Stimulated activated memory B cell treated with anti-CD40 and anti-IgM and Interleukin-4, amounts not matched to agents 10 μg/mL and 1 μg/mL and 100 μg/mL, for 72 hours (primary cell): Measurements from ENCODE around the gene RBMY1A1.
"Not testable (repeated sequence)": the region's sequence is repeated elsewhere in the genome, so short reads cannot be mapped to it uniquely, and the experiment has no call there.

Experiments
- ATAC-seq: fragments of 150-1000 bp; cut with Tn5 transposase; 2 replicates; pipeline ENCODE4 v1.10.0; 2021
- H3K27ac Mint-ChIP-seq: one replicate; pipeline ENCODE4 v1.8.0; 2022; ENCODE audit warnings: mild to moderate bottlenecking, mixed read lengths
- H3K27me3 Mint-ChIP-seq: one replicate; pipeline ENCODE4 v1.8.0; 2022; ENCODE audit warnings: mixed read lengths
- H3K36me3 Mint-ChIP-seq: one replicate; pipeline ENCODE4 v1.8.0; 2022; ENCODE audit warnings: mixed read lengths
- H3K4me1 Mint-ChIP-seq: one replicate; pipeline ENCODE4 v1.8.0; 2022; ENCODE audit warnings: mixed read lengths
- H3K4me3 Mint-ChIP-seq: one replicate; pipeline ENCODE4 v1.8.0; 2022; ENCODE audit warnings: mild to moderate bottlenecking, moderate library complexity, mixed read lengths
- H3K9me3 Mint-ChIP-seq: one replicate; pipeline ENCODE4 v1.8.0; 2022; ENCODE audit warnings: mixed read lengths

The RBMY1A1 gene

DNA sequence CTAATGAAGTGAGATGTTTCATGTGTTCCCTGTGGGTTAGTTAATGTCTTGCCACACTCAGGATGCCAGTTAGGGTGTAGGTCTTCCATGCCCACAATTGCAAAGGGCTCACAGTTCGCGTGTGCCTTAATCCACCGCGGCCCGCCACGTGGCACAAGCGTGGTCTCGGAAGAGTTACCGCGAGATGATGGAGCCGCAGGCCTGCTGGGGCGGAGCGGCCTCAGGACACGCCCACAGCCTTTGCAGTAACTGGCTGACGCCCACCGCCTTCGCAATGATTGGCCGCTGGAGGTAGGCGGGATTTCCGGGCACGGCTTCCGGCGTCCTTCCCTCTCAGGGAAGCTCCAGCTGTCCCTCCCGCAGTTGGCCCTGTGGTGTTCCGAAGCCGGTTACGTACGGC is at the start of gene RBMY1A1:
Gene RBMY1A1, plus strand, starts transcription at position 301 of the 400 bp plus-strand sequence. CDS start 2,013 bp downstream, outside the sequence.
- H3K27me3 Mint-ChIP-seq, H3K27ac Mint-ChIP-seq, H3K4me3 Mint-ChIP-seq, H3K9me3 Mint-ChIP-seq, ATAC-seq, H3K36me3 Mint-ChIP-seq, H3K4me1 Mint-ChIP-seq: not testable (repeated sequence)

- H3K36me3 Mint-ChIP-seq, H3K4me3 Mint-ChIP-seq, H3K27me3 Mint-ChIP-seq, H3K9me3 Mint-ChIP-seq, H3K27ac Mint-ChIP-seq, ATAC-seq, H3K4me1 Mint-ChIP-seq: not testable (repeated sequence)
These were observed 23.6 kb upstream of the RBMY1A1 start, which contains the start of gene RBMY1B for GRCh38 chrY:21511038-21511437. Gene RBMY1B (plus strand): TSS chrY:21511338. CDS start chrY:21513351, 2,013 bp downstream.

DNA sequence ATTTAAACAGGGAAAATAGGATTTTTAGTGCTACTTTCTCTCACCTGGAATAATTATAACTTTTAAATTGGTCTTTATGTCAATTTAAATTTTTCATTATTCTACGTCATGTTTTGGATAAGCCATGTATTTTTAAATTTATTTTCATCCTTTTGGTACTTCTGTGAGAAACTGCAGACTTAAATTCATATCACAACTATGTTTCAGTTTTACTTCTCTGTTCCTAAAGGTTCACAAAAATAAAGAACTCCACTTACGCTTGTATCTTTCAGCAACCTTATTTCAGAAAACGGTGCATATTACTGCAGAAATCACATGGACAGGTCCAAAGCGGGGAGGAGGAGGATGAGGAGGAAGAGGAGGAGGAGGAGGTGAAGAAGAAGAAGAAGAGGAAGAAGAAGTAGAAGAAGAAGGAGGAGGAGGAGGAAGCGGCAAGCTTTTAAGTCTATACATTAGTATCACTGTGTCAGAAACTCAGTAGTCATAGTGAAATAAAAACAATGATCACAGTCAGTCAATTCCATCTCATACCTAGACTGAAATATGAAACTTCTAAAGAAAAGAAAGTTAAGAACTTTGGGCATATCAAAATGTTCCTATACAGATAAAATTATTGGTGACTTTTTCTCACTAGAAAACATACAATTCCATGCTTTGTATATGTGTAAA is 24.8 kb downstream of the RBMY1A1 start:
- not testable (repeated sequence) for H3K4me1 Mint-ChIP-seq, H3K4me3 Mint-ChIP-seq, H3K27me3 Mint-ChIP-seq, H3K27ac Mint-ChIP-seq, H3K36me3 Mint-ChIP-seq, H3K9me3 Mint-ChIP-seq
- ATAC-seq: peak; percentile 57

DNA sequence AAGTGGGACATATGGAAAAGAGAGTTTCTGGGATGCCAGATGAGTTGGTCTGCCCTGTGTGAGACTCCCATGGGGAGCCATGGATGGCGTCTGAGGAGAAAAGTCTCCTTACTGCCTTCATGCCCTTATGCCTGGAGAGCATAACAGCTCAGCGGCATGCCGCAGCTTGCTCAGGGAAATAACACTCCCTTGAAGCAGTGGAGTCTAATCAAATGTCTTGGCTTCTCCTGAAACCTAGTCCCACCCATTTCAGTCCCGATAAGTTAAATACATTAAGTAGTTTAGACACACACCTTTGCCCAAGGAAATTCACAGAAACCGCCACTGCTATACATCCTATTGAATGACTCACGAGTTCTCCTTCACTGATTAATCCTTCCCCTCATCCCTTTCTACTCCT is 50.8 kb downstream of the RBMY1A1 start:
- Mint-ChIP-seq H3K9me3 (no peaks in the 10 kb centered on the region), H3K36me3 (no peaks in the 10 kb centered on the region), H3K27ac (no peak overlapping the region), H3K27me3 (no peaks in the 10 kb centered on the region), H3K4me1 (peaks cover 2% of the 10 kb centered on the region), H3K4me3 (no peak overlapping the region)
- ATAC-seq: no peak

GRCh38 chrY:21586454-21586853 is 51.8 kb downstream of the RBMY1A1 start:
- H3K9me3 Mint-ChIP-seq, H3K36me3 Mint-ChIP-seq, H3K4me3 Mint-ChIP-seq, H3K4me1 Mint-ChIP-seq, ATAC-seq, H3K27me3 Mint-ChIP-seq, H3K27ac Mint-ChIP-seq: not testable (repeated sequence)

GRCh38 chrY:21592059-21592458 is 57.4 kb downstream of the RBMY1A1 start:
- Mint-ChIP-seq H3K4me1 (no peaks in the 10 kb centered on the region), H3K9me3 (no peaks in the 10 kb centered on the region), H3K27me3 (no peaks in the 10 kb centered on the region), H3K36me3 (no peaks in the 10 kb centered on the region), H3K27ac (no peak overlapping the region), H3K4me3 (no peak overlapping the region)
- no peak for ATAC-seq

GRCh38 chrY:21596287-21596686 is 61.6 kb downstream of the RBMY1A1 start:
- not testable (repeated sequence) for ATAC-seq, H3K4me1 Mint-ChIP-seq, H3K36me3 Mint-ChIP-seq, H3K9me3 Mint-ChIP-seq, H3K27ac Mint-ChIP-seq, H3K27me3 Mint-ChIP-seq, H3K4me3 Mint-ChIP-seq
